ENCODE results near the gene PIGN. TPM values are rescaled to one million over a fixed set of nuclear protein-coding genes. Genes with fewer than 3 reads are reported as not detected.

PIGN gene
- total RNA-seq, 6 experiments from 2014 or later = 8.2 to 17.8 (median 13.0) TPM

GRCh38 chr18:62125702-62126101, 61.2 kb downstream of the PIGN start:
- Histone ChIP-seq H3K27me3 (no peaks in the 10 kb centered on the region), H3K27ac (no peak overlapping the region), H3K4me3 (no peak overlapping the region), H3K4me1 (no peaks in the 10 kb centered on the region), H3K9me3 (no peaks in the 10 kb centered on the region), H3K36me3 (no peaks in the 10 kb centered on the region)
- 88% methylated on average over 2 of the region's 2 CpGs for WGBS (ENCODE audit: insufficient coverage, low coverage, low lambda C conversion rate, missing lambda C conversion rate)
- intact Hi-C loops (cut with DNase I) = no loop called here
- no peak for TF ChIP-seq POLR2A (IDR thresholded peaks at IDR 0.05)
- no peak for TF ChIP-seq CTCF (IDR thresholded peaks at IDR 0.05)
- DNase-seq = no peak
- ATAC-seq = no peak

DNA sequence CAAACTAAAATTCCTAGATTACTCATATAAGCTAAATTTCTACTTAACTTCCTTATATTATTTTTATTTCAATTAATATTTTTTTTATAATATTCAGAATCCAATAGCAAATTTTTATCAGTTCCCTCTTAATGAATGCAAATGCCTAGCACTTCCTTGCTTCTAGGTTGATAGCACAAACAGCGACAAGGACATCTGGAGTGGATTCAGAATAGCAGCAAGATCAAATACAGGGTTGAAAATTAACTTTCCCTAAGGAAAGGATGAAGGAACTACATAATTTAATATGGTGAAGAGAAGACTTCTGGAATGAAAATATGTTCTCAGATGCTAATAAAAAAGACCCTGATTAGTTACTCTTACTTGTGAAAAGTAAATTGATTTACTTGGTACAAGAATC, 64.5 kb downstream of the PIGN start:
- ATAC-seq (peak in 1 of 4 donors; percentile 29), DNase-seq (no peak)
- no peaks in the 10 kb centered on the region for H3K36me3 ChIP-seq
- H3K27ac ChIP-seq = no peak overlapping the region
- intact Hi-C loops (cut with DNase I) = no loop called here
- H3K27me3 ChIP-seq = no peaks in the 10 kb centered on the region
- no peaks in the 10 kb centered on the region for H3K4me1 ChIP-seq
- TF ChIP-seq POLR2A (IDR thresholded peaks at IDR 0.05) (no peak), CTCF (IDR thresholded peaks at IDR 0.05) (no peak)
- H3K9me3 ChIP-seq = no peaks in the 10 kb centered on the region
- 25% methylated on average over 1 of the region's 1 CpG for WGBS (ENCODE audit: insufficient coverage, low coverage, low lambda C conversion rate, missing lambda C conversion rate)
- H3K4me3 ChIP-seq = no peak overlapping the region

DNA sequence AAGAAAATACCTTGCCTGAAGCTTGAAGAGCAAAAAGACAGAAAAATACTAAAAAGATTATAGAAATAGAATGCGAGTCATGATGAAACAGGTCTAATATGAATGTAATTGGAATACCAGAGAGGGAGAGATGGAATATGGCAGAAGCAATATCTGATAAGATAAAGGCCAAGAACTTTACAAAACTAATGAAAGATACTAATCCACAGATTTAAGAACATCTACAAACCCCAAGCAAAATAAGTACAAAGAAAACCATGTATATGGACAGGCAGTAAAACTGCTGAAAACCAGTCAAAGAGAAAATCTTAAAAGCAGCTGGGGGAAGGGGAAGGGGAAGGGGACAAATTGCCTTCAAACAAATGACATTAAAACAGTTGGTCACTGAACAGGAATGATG, 67.0 kb downstream of the PIGN start:
- no peak overlapping the region for H3K27ac ChIP-seq
- no peaks in the 10 kb centered on the region for H3K36me3 ChIP-seq
- H3K9me3 ChIP-seq = no peaks in the 10 kb centered on the region
- DNase-seq (no peak), ATAC-seq (no peak)
- no peak overlapping the region for H3K4me3 ChIP-seq
- H3K27me3 ChIP-seq = no peaks in the 10 kb centered on the region
- intact Hi-C loops (cut with DNase I) = no loop called here
- TF ChIP-seq POLR2A (IDR thresholded peaks at IDR 0.05) (no peak), CTCF (IDR thresholded peaks at IDR 0.05) (no peak)
- 100% methylated on average over 1 of the region's 1 CpG for WGBS (ENCODE audit: insufficient coverage, low coverage, low lambda C conversion rate, missing lambda C conversion rate)
- H3K4me1 ChIP-seq = no peaks in the 10 kb centered on the region

- H3K27ac ChIP-seq = no peak overlapping the region
- TF ChIP-seq POLR2A (IDR thresholded peaks at IDR 0.05) (no peak), CTCF (IDR thresholded peaks at IDR 0.05) (no peak)
- no peak for ATAC-seq
Observed at GRCh38 chr18:62118328-62118727, 68.5 kb downstream of the PIGN start.

GRCh38 chr18:62109676-62110075, 77.2 kb downstream of the PIGN start:
- Histone ChIP-seq H3K27ac (no peak overlapping the region), H3K27me3 (no peaks in the 10 kb centered on the region), H3K4me3 (no peak overlapping the region), H3K4me1 (no peaks in the 10 kb centered on the region), H3K9me3 (no peaks in the 10 kb centered on the region), H3K36me3 (no peaks in the 10 kb centered on the region)
- ATAC-seq (no peak), DNase-seq (no peak)
- TF ChIP-seq POLR2A (IDR thresholded peaks at IDR 0.05) = no peak
- TF ChIP-seq CTCF (IDR thresholded peaks at IDR 0.05) = no peak
- intact Hi-C loops (cut with DNase I) = no loop called here
- 91% methylated on average over 1 of the region's 1 CpG for WGBS (ENCODE audit: insufficient coverage, low coverage, low lambda C conversion rate, missing lambda C conversion rate)

More at GRCh38 chr18:62118328-62118727, 68.5 kb downstream of the PIGN start:
- no peak for DNase-seq
- H3K4me3 ChIP-seq = no peak overlapping the region
- H3K27me3 ChIP-seq = no peaks in the 10 kb centered on the region
- intact Hi-C loops (cut with DNase I) = no loop called here
- H3K4me1 ChIP-seq = no peaks in the 10 kb centered on the region
- H3K36me3 ChIP-seq = no peaks in the 10 kb centered on the region
- H3K9me3 ChIP-seq = no peaks in the 10 kb centered on the region
